ENCODE results near the gene RGS6.
A peak's percentile ranks its signal among the peaks of the same experiment; 100 is the strongest.

RGS6 gene

DNA sequence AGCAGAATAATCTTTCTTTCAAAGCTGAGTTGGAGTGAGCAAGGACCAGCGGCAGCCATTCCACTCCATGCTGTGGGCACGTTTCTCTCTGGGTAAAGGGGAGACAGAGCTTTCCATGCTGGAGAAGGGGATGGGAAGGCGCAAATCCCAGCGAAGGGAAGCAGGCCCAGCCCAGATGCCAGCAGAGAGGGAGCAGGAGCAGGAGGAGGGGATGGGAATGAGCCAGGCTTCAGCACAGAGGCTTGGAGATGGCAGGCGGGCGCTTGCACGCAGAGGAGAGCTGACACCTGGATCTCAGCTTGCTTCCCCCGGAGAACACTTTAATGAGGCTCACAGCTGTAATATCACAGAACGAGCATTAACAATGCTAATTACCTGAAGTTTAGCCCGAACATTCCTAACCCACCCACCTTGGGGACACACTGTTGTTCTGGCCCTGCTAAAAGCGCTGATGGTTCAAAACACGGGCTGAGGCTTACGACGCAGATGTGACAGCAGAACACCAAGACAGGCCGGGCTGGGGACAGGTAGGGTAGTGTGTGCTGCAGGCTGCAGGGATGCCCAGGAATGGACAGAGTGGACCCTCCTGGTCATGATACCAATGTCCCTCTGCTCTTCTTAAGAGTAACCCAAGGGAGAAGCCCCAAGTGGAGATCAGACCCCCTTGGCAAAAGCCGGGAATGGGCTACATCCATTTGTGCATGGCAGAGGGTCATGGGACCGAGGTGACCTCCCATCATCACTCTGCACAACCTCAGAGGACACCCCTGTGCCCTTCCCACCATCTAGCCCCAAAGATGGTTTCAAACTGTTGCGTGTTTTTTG is 673.1 kb downstream of the RGS6 start:
- Histone ChIP-seq H3K36me3 (ENCODE audit: insufficient read depth, low read length) (no peaks in the 10 kb centered on the region), H3K79me2 (ENCODE audit: control insufficient read depth, insufficient read depth, low read length, unreplicated experiment) (no peaks in the 10 kb centered on the region), H3K27ac (ENCODE audit: low read depth, low read length) (no peak overlapping the region), H3K4me1 (ENCODE audit: control insufficient read depth, insufficient read depth, low read length, unreplicated experiment) (peaks cover 24% of the 10 kb centered on the region), H3K4me3 (ENCODE audit: low read depth, low read length) (no peak overlapping the region), H2AFZ (ENCODE audit: low read length, unreplicated experiment) (no peak overlapping the region), H3K27me3 (ENCODE audit: insufficient read depth, low read length) (no peaks in the 10 kb centered on the region)

DNA sequence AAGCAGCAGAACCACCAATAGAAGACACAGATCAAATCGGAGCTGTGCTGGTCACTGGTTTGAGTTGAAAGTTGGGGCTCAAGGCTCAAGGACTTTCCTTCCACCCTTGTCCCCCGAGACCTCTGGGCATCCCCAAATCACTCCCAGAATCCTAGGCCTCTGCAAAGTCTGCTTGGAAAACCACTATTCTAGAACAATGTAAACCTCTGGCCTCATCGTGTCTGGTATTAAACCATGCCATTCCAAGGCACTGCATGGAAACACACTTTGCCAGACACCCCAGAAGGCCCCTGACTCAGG is 673.6 kb downstream of the RGS6 start:
- Histone ChIP-seq H3K27me3 (ENCODE audit: insufficient read depth, low read length) (no peaks in the 10 kb centered on the region), H3K36me3 (ENCODE audit: insufficient read depth, low read length) (no peaks in the 10 kb centered on the region), H3K4me1 (ENCODE audit: control insufficient read depth, insufficient read depth, low read length, unreplicated experiment) (peaks cover 24% of the 10 kb centered on the region), H3K79me2 (ENCODE audit: control insufficient read depth, insufficient read depth, low read length, unreplicated experiment) (no peaks in the 10 kb centered on the region), H3K4me3 (ENCODE audit: low read depth, low read length) (no peak overlapping the region), H2AFZ (ENCODE audit: low read length, unreplicated experiment) (no peak overlapping the region), H3K27ac (ENCODE audit: low read depth, low read length) (no peak overlapping the region)

DNA sequence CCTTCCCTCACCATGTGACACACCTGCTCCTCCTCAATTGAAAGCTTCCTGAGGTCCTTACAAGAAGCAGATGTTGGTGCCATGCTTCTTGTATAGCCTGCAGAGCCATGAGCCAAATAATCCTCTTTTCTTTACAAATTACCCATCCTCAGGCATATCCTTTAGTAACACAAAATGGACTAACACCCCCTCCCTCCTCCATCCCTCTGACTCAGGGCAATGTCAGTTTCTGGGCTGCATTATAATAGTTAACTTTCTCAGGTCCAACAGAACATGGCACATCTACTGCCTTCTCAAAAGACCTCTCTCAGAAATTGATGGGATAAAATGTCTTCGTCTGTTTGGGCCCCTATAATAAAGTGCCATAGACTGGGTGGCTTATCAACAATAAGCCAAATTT is 674.6 kb downstream of the RGS6 start:
- Histone ChIP-seq H3K27ac (ENCODE audit: low read depth, low read length) (no peak overlapping the region), H3K4me1 (ENCODE audit: control insufficient read depth, insufficient read depth, low read length, unreplicated experiment) (peaks cover 24% of the 10 kb centered on the region), H3K4me3 (ENCODE audit: low read depth, low read length) (no peak overlapping the region)

DNA sequence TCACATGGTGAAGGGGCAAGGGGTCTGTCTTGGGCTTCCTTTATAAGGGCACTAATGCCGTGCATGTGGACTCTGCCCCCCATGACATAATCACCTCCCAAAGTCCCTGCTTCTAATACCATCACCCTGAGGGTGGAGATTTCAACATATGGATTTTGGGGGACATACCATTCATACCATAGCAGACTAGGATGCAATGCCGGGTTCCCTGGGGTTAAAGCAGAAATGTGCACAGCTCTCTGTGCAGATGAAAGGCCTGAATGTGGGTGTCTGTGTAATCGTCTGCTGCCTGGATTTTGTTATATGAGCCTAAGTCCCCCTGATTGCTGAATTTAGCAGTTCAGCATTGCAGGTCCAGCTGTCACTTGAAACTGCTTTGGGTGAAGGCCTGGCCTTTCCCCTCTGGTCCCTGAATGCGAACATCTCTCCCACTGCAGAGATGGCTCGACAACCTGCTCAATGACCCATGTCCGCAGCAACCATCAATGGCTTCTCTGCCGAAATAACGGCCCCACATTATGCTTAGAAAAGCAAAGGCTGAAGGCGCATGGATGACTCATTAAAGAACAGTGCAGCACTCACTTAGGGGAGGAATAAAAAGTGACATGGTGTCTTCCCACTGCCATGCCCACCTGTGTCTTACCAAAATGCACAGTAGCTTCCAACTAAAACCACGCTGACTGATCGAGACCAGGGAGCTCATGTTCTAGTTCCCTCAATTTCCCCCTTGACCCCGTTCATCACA is 675.3 kb downstream of the RGS6 start:
- Histone ChIP-seq H3K27me3 (ENCODE audit: insufficient read depth, low read length) (no peaks in the 10 kb centered on the region), H3K4me3 (ENCODE audit: low read depth, low read length) (no peak overlapping the region), H3K4me1 (ENCODE audit: control insufficient read depth, insufficient read depth, low read length, unreplicated experiment) (peaks cover 24% of the 10 kb centered on the region), H3K79me2 (ENCODE audit: control insufficient read depth, insufficient read depth, low read length, unreplicated experiment) (no peaks in the 10 kb centered on the region), H2AFZ (ENCODE audit: low read length, unreplicated experiment) (no peak overlapping the region), H3K36me3 (ENCODE audit: insufficient read depth, low read length) (no peaks in the 10 kb centered on the region), H3K27ac (ENCODE audit: low read depth, low read length) (peak overlapping the region; percentile 37; the same call in 1 of the 2 replicates)

More for the DNA sequence above, 674.6 kb downstream of the RGS6 start:
- Histone ChIP-seq H2AFZ (ENCODE audit: low read length, unreplicated experiment) (no peak overlapping the region), H3K36me3 (ENCODE audit: insufficient read depth, low read length) (no peaks in the 10 kb centered on the region), H3K27me3 (ENCODE audit: insufficient read depth, low read length) (no peaks in the 10 kb centered on the region), H3K79me2 (ENCODE audit: control insufficient read depth, insufficient read depth, low read length, unreplicated experiment) (no peaks in the 10 kb centered on the region)

DNA sequence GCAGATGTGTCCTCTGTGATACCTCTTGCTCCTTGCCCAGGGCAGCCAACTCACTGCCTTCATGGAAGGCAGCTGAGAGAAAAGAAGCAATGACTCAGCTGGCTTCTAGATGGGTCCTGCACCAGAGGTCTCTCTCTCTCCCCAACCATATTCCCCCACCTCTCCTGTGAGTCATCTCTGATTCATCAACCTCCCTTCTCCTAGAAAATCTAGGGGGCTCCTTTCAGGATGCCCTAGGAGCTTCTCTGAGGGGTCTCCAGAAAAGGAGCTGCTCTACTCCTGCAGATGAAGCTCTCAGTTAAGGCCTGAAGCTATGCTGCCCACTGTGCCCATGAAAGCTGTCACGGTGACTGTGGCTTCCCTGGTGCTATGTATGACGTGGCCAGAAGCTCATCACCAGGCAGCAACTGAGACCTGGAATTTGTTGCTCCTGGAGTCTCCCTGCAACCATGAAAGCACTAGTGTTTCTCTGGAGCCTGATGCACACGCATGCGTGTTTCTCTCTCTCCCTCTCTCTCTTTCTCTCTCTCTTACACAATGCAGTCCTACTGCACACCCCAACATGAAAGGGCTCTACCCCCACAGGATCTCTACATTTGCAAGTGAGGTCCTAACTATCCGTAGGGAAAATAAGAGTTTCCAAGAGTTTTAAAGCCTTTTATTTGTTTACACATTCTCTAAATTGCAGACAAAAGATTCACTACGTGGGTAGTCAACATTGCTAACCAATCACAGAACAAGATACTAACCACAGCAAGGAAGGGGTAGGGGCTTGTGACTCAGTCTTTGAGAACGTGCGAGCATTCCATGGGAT is 676.4 kb downstream of the RGS6 start:
- Histone ChIP-seq H3K4me3 (ENCODE audit: low read depth, low read length) (no peak overlapping the region), H3K36me3 (ENCODE audit: insufficient read depth, low read length) (no peaks in the 10 kb centered on the region), H3K4me1 (ENCODE audit: control insufficient read depth, insufficient read depth, low read length, unreplicated experiment) (peaks cover 31% of the 10 kb centered on the region), H2AFZ (ENCODE audit: low read length, unreplicated experiment) (no peak overlapping the region), H3K79me2 (ENCODE audit: control insufficient read depth, insufficient read depth, low read length, unreplicated experiment) (no peaks in the 10 kb centered on the region), H3K27me3 (ENCODE audit: insufficient read depth, low read length) (no peaks in the 10 kb centered on the region), H3K27ac (ENCODE audit: low read depth, low read length) (peak overlapping the region; percentile 37)

DNA sequence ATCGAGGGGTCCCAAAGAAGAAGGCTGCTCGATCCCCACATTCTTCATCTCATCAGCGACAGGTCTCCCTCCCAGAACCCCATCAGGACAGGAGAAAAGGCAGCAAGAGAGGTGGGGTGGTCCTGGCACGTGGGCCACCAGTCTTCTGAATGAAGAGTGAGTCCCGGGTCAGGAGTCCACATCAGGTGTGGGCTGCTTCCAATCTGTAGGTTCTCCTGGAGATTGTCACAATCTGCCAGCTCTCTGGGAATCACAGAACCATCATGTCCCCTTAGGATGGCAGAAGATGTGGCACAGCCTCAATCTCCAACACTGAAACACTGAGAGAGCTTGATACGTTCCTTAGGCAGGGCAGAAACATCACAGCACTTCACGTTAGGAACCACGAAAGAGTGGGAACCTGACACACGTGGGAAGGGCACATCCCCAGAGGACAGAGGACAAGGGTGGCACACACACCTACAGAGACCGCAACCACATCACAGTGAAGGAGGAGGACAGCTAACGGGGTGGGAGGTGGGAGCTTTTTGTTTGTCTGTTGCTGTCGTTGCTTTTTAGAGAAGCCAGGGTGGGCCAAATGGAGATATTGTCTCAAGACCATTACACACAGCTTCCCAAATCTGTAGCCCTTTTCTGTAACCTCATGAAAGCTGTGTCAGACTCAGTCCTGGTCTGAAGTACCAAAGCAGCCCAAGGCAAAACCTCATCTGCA is 677.1 kb downstream of the RGS6 start:
- no peaks in the 10 kb centered on the region for H3K79me2 ChIP-seq (ENCODE audit: control insufficient read depth, insufficient read depth, low read length, unreplicated experiment)
- H3K4me1 ChIP-seq (ENCODE audit: control insufficient read depth, insufficient read depth, low read length, unreplicated experiment), result peaks cover 35% of the 10 kb centered on the region
- no peak overlapping the region for H2AFZ ChIP-seq (ENCODE audit: low read length, unreplicated experiment)
- H3K4me3 ChIP-seq (ENCODE audit: low read depth, low read length), result no peak overlapping the region
- no peaks in the 10 kb centered on the region for H3K27me3 ChIP-seq (ENCODE audit: insufficient read depth, low read length)
- no peak overlapping the region for H3K27ac ChIP-seq (ENCODE audit: low read depth, low read length)
- H3K36me3 ChIP-seq (ENCODE audit: insufficient read depth, low read length), result no peaks in the 10 kb centered on the region

DNA sequence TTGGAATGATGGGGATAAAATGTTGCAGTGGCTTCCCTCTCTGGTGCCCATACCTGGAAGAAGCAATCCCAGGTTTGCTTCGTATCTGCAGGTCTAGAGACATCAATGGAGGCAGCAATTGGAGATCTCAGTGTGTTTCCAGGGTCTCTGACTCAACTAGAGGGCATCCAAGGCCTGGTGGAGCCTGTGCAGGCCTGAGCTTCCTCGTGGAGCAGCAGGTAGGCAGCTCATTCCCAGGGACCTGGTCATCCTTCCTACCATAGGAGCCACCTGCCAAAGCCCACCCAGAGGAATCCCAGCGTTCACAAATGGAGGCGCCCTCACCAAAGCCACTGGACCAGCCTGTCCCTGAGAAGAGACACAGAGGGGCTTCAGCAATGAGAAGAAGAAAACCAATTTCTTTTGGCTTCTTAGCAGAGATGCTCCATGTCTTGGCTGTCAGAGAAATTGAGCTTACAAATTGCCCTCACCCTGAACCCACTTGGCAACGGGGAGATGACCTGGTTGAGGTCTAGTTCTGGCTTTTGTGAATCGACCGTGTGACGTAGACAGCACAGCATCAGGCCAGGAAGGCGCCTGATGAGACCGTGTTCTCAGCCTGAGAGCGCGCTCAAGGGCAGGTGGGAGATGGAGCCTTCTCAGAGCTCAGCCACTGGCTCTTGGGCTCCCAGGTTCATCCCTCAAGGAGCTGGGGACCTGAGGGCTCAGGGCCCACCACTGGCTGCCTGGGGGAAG is 678.0 kb downstream of the RGS6 start:
- no peaks in the 10 kb centered on the region for H3K79me2 ChIP-seq (ENCODE audit: control insufficient read depth, insufficient read depth, low read length, unreplicated experiment)
- H3K4me1 ChIP-seq (ENCODE audit: control insufficient read depth, insufficient read depth, low read length, unreplicated experiment), result peaks cover 39% of the 10 kb centered on the region
- H3K27ac ChIP-seq (ENCODE audit: low read depth, low read length), result no peak overlapping the region
- no peaks in the 10 kb centered on the region for H3K36me3 ChIP-seq (ENCODE audit: insufficient read depth, low read length)
- H2AFZ ChIP-seq (ENCODE audit: low read length, unreplicated experiment), result no peak overlapping the region
- H3K4me3 ChIP-seq (ENCODE audit: low read depth, low read length), result no peak overlapping the region
- H3K27me3 ChIP-seq (ENCODE audit: insufficient read depth, low read length), result no peaks in the 10 kb centered on the region

DNA sequence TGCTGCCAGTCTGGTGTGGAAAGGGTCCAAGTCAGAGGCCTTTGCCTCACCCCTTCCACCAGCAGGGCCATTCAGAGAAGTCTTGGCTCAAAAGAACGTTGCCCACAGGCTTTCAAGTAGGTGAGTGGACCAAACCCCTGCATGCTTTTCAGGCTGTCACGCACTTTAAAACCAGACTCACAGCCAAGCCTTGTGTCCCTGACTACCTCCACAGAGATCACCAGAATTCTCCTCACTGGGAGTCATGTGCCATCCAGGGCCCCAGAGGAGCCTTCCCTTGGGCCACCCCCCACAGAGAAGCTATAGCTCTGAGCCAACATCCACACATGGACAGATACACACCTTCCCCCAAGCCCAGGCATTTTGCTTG is 678.6 kb downstream of the RGS6 start:
- no peaks in the 10 kb centered on the region for H3K27me3 ChIP-seq (ENCODE audit: insufficient read depth, low read length)
- no peak overlapping the region for H2AFZ ChIP-seq (ENCODE audit: low read length, unreplicated experiment)
- H3K79me2 ChIP-seq (ENCODE audit: control insufficient read depth, insufficient read depth, low read length, unreplicated experiment), result no peaks in the 10 kb centered on the region
- H3K4me3 ChIP-seq (ENCODE audit: low read depth, low read length), result no peak overlapping the region
- H3K4me1 ChIP-seq (ENCODE audit: control insufficient read depth, insufficient read depth, low read length, unreplicated experiment), result peaks cover 44% of the 10 kb centered on the region
- no peaks in the 10 kb centered on the region for H3K36me3 ChIP-seq (ENCODE audit: insufficient read depth, low read length)
- no peak overlapping the region for H3K27ac ChIP-seq (ENCODE audit: low read depth, low read length)

DNA sequence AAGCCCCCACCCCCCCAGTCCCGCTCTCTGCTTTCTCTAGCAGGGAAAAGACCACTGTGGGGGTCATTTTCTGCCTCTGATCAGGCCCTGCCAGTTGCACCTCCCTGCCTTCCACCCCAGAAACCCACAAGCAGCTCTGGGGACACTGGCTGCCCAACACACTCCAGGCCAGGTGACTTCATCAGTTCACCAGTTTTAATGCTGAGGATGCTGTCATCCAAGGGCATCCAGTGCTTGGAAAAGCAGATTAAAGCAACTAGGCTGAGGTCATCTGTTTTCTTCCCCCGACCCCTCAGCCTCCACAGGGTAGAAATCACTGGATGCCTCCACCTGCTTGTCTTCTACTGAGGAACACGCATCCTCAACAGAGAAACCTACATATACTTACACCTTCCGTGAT is 679.3 kb downstream of the RGS6 start:
- H3K27ac ChIP-seq (ENCODE audit: low read depth, low read length), result no peak overlapping the region
- H3K79me2 ChIP-seq (ENCODE audit: control insufficient read depth, insufficient read depth, low read length, unreplicated experiment), result no peaks in the 10 kb centered on the region
- peaks cover 51% of the 10 kb centered on the region for H3K4me1 ChIP-seq (ENCODE audit: control insufficient read depth, insufficient read depth, low read length, unreplicated experiment)
- no peaks in the 10 kb centered on the region for H3K36me3 ChIP-seq (ENCODE audit: insufficient read depth, low read length)
- no peak overlapping the region for H2AFZ ChIP-seq (ENCODE audit: low read length, unreplicated experiment)
- no peak overlapping the region for H3K4me3 ChIP-seq (ENCODE audit: low read depth, low read length)
- H3K27me3 ChIP-seq (ENCODE audit: insufficient read depth, low read length), result no peaks in the 10 kb centered on the region

DNA sequence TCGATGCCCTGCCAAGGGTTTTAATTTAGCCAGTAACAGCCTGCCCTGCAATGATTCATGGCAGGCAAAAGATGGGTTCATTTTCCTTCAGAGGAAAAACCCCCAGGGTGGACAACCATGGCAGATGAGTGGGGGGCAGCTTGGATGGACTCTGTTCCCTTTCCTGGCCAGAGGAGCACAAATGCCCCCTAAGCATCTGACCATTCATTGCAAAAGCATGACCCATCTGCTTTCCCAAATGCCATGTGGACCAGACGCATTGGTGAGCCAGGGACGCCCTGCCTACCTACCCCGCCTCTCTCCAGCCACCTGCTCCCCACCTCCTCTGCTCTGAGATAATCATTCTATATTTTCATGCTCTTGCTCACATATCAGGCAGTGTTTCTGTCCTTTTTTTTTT is 679.8 kb downstream of the RGS6 start:
- Histone ChIP-seq H3K27me3 (ENCODE audit: insufficient read depth, low read length) (no peaks in the 10 kb centered on the region), H3K27ac (ENCODE audit: low read depth, low read length) (no peak overlapping the region), H3K36me3 (ENCODE audit: insufficient read depth, low read length) (no peaks in the 10 kb centered on the region), H3K4me3 (ENCODE audit: low read depth, low read length) (no peak overlapping the region), H3K79me2 (ENCODE audit: control insufficient read depth, insufficient read depth, low read length, unreplicated experiment) (no peaks in the 10 kb centered on the region), H3K4me1 (ENCODE audit: control insufficient read depth, insufficient read depth, low read length, unreplicated experiment) (peaks cover 49% of the 10 kb centered on the region), H2AFZ (ENCODE audit: low read length, unreplicated experiment) (no peak overlapping the region)

Measured in ACC112 (cell line).